Mucosa of stomach (tissue), 1 donor: ENCODE measurements around the gene GALNT14.

ENCODE experiments used
- H3K27me3 ChIP-seq: one replicate; pipeline ENCODE4 v1.7.0; 2013; ENCODE audit warnings: mild to moderate bottlenecking, low read length; ENCODE audit not compliant: control insufficient read depth, insufficient read depth
- H3K36me3 ChIP-seq: one replicate; pipeline ENCODE4 v1.7.0; 2013; ENCODE audit warnings: low read length; ENCODE audit not compliant: control insufficient read depth, insufficient read depth
- H3K4me1 ChIP-seq: one replicate; pipeline ENCODE4 v1.7.0; 2013; ENCODE audit warnings: mild to moderate bottlenecking, low read length; ENCODE audit not compliant: control insufficient read depth, insufficient read depth
- H3K4me3 ChIP-seq: one replicate; pipeline ENCODE4 v1.7.0; 2013; ENCODE audit warnings: low read length
- H3K9ac ChIP-seq: one replicate; pipeline ENCODE4 v1.7.0; 2013; ENCODE audit warnings: mild to moderate bottlenecking, low read length, moderate library complexity
- H3K9me3 ChIP-seq: one replicate; pipeline ENCODE4 v1.7.0; 2013; ENCODE audit warnings: mild to moderate bottlenecking, low read length, moderate library complexity; ENCODE audit not compliant: control insufficient read depth
- donor health status: Pancreatic carcinoma.

Gene GALNT14

DNA sequence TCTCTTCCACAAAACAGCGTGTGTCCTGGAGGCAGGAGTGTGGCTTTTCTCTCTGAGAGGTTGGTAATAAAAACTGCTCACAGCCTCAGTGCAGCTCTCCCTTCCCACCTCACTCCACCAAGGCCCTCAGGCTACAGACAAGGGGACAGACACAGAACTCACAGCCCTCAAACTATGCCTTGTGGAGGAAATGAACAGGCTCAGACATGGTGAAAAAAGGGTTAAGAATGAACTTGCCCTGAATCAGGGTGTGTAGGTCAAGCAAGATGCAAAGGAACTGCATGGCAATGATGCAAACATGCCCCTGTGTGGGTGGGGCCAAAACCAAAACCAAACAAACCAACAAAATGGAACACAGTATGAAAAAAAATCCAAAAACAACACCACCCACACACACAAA is 125.8 kb downstream of the GALNT14 start:
- Histone ChIP-seq H3K9me3 (no peaks in the 10 kb centered on the region), H3K4me1 (no peaks in the 10 kb centered on the region), H3K4me3 (no peak overlapping the region), H3K27me3 (peaks cover 10% of the 10 kb centered on the region), H3K9ac (no peak overlapping the region), H3K36me3 (no peaks in the 10 kb centered on the region)

GRCh38 chr2:31011587-31011986 is 126.7 kb downstream of the GALNT14 start:
- Histone ChIP-seq H3K4me1 (no peaks in the 10 kb centered on the region), H3K27me3 (peaks cover 10% of the 10 kb centered on the region), H3K9me3 (no peaks in the 10 kb centered on the region), H3K4me3 (no peak overlapping the region), H3K36me3 (no peaks in the 10 kb centered on the region), H3K9ac (no peak overlapping the region)

DNA sequence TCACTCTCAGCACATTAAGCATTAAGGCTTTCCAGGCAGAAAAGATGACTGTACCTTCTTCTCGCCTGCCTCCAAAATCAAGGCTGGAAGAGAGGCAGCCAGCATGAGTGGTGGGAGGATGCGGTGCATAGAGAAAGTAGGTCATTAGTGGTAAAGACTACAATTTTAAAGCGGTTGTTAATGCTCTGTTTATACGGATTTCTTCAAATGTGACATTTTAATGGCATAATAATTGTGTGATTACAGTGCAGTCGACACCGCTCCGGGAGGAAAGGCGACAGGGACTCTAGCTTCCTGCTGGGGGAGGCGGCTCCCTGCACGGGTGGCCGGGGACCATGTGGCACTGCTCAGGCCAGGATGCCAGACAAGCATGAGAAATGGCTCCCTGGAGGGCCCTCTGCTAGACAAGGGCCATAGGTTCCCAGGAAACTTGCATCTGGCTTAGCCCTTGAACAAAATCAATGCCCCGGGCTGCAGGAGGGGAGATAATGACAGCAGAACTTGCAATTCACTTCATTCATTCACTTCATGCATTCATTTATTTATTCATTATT is 129.6 kb downstream of the GALNT14 start:
- Histone ChIP-seq H3K36me3 (no peaks in the 10 kb centered on the region), H3K4me3 (no peak overlapping the region), H3K9me3 (no peaks in the 10 kb centered on the region), H3K9ac (no peak overlapping the region), H3K4me1 (no peaks in the 10 kb centered on the region), H3K27me3 (peaks cover 10% of the 10 kb centered on the region)

GRCh38 chr2:31004257-31004656 is 134.0 kb downstream of the GALNT14 start:
- Histone ChIP-seq H3K4me1 (no peaks in the 10 kb centered on the region), H3K9ac (no peak overlapping the region), H3K27me3 (no peaks in the 10 kb centered on the region), H3K36me3 (no peaks in the 10 kb centered on the region), H3K4me3 (no peak overlapping the region), H3K9me3 (no peaks in the 10 kb centered on the region)

DNA sequence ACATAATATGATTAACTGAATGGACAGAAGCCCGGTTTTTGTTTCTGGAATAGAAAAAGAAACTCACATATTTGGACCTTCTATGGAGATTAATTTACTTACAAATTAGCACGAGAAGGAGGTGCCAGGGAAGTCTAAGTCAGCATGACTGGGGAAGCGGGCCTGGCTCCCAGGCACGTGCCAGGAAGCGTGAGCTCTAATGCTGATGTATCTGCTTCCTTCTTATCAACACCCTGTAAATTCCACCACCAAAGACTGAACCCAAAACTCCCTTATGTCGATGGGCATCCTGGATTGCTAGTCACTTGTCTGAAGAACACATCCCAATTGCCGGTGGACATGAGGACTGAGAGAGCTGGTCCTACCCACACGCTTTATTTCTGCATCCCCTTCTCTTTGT is 134.5 kb downstream of the GALNT14 start:
- Histone ChIP-seq H3K9ac (no peak overlapping the region), H3K4me1 (no peaks in the 10 kb centered on the region), H3K4me3 (no peak overlapping the region), H3K36me3 (no peaks in the 10 kb centered on the region), H3K9me3 (no peaks in the 10 kb centered on the region), H3K27me3 (no peaks in the 10 kb centered on the region)

- Histone ChIP-seq H3K9ac (no peak overlapping the region), H3K4me1 (no peaks in the 10 kb centered on the region), H3K9me3 (no peaks in the 10 kb centered on the region), H3K36me3 (no peaks in the 10 kb centered on the region), H3K4me3 (no peak overlapping the region), H3K27me3 (no peaks in the 10 kb centered on the region)
These were observed 135.6 kb downstream of the GALNT14 start for GRCh38 chr2:31002537-31003150.

GRCh38 chr2:31000970-31001369 is 137.3 kb downstream of the GALNT14 start:
- H3K36me3 ChIP-seq = no peaks in the 10 kb centered on the region
- H3K4me3 ChIP-seq = no peak overlapping the region
- H3K9me3 ChIP-seq = no peaks in the 10 kb centered on the region
- H3K9ac ChIP-seq = no peak overlapping the region
- H3K27me3 ChIP-seq = no peaks in the 10 kb centered on the region
- no peaks in the 10 kb centered on the region for H3K4me1 ChIP-seq

DNA sequence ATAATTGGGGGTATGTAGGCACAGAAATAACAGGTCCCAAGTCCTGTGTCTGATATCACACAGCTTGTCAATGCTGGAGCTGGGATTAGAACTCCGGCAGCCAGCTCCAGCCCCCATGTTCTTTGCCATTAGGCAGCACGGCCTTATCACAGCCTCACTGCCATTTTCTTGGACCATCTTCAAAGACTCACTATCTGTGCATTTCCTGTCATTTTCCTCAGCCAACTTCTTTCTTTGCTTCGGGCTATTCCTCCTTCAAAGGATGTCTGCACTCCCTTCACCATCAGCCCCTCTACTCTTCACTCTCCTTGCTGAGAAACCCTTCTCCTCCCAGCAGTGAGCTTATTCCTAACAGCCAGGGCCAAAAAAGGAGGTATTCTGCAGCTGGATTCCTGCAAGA is 139.6 kb downstream of the GALNT14 start:
- Histone ChIP-seq H3K9ac (no peak overlapping the region), H3K36me3 (no peaks in the 10 kb centered on the region), H3K4me1 (no peaks in the 10 kb centered on the region), H3K4me3 (no peak overlapping the region), H3K27me3 (no peaks in the 10 kb centered on the region), H3K9me3 (no peaks in the 10 kb centered on the region)

DNA sequence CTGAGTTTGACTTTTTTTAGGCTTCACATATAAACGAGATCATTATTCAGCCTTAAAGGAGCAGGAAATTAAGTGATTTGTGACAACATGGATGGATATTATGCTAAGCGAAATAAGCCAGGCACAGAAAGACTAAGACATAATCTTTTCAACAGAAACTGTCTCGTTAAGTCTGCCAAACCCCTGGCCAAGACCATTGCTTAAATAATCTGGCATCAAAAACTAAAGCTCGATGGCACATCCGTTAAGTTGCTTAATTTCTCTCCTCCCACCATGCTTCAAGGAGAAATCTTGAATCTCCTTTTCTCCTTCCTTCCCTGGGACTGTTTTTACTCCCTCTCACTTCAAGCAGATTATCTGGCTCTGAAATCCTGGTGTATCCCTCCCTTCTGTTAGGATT is 140.3 kb downstream of the GALNT14 start:
- Histone ChIP-seq H3K4me3 (no peak overlapping the region), H3K9me3 (no peaks in the 10 kb centered on the region), H3K4me1 (no peaks in the 10 kb centered on the region), H3K9ac (no peak overlapping the region), H3K36me3 (no peaks in the 10 kb centered on the region), H3K27me3 (no peaks in the 10 kb centered on the region)

GRCh38 chr2:30994227-30995056 is 143.8 kb downstream of the GALNT14 start:
- no peaks in the 10 kb centered on the region for H3K9me3 ChIP-seq
- no peak overlapping the region for H3K4me3 ChIP-seq
- H3K27me3 ChIP-seq = no peaks in the 10 kb centered on the region
- no peak overlapping the region for H3K9ac ChIP-seq
- H3K36me3 ChIP-seq = no peaks in the 10 kb centered on the region
- H3K4me1 ChIP-seq = no peaks in the 10 kb centered on the region

DNA sequence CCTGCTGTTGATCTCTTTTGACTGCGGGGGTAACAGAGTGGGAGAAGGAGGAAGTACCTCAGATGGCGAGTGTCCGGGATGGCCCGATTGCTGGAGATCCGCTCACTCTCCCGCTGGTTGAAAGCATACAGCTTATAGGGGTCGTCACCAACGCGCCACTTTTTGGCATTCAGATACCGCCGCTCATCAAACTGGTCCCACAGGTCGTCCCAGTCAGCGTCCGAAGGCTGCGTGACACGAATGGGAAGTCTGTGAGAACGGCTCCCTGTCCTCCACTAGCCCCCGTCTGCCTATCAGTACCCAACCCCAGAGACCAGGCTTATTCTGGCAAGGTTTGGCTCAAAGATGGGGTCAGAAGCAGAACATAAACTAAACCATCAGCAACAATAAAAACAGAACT is 145.5 kb downstream of the GALNT14 start:
- H3K9me3 ChIP-seq = no peaks in the 10 kb centered on the region
- no peaks in the 10 kb centered on the region for H3K4me1 ChIP-seq
- H3K9ac ChIP-seq = no peak overlapping the region
- no peak overlapping the region for H3K4me3 ChIP-seq
- H3K27me3 ChIP-seq = no peaks in the 10 kb centered on the region
- H3K36me3 ChIP-seq = no peaks in the 10 kb centered on the region

DNA sequence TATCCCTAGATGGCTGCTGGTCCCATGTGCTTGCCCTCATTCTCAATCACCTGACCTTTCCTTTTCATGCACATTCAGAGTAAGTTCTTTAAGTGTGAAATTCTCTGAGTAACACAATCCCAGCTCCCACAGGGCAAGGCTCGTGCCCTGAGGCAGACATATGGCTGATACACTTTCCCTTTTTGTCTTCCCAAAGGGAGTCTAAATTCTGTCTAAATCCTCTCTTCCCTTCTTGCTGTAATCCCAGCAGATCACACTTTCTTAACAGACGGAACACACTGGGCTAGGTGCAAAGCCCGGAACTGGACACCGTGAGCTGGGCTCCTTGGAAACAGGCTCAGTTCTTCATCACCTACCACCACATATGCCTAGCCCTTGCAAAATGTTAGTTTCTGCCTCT is 147.6 kb downstream of the GALNT14 start:
- Histone ChIP-seq H3K9ac (no peak overlapping the region), H3K4me3 (no peak overlapping the region), H3K36me3 (no peaks in the 10 kb centered on the region), H3K27me3 (no peaks in the 10 kb centered on the region), H3K9me3 (no peaks in the 10 kb centered on the region), H3K4me1 (no peaks in the 10 kb centered on the region)
